GM18526 (cell line): ENCODE measurements around the gene BRI3.

Experiments used
- POLR2A ChIP-seq: IDR thresholded peaks from 3 replicates; pipeline ENCODE4 v1.6.1; 2011; ENCODE audit not compliant: insufficient read length; ENCODE audit errors: extremely low read depth

The BRI3 gene

DNA sequence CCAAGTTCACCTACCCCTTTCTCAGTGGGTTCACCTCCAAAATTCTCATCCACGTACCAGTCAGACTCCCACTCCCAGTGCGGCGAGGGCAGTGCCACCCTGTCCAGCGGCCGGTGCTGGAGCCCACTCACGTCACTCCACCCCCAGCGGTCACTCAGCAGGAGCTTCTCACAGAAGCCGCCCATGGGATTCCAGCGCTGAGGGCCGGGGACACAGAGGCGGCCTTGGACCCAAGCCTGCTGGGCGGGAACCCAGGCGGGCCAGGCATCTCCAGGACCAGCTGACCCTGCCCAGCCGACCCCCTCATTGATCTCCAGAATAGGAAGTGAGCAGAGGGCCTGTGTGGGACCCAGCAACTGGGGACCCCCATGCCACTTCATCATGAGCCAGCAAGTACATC is 36.6 kb upstream of the BRI3 start:
- TF ChIP-seq POLR2A, result no peak

GRCh38 chr7:98248156-98248555 is 33.3 kb upstream of the BRI3 start:
- TF ChIP-seq POLR2A, result no peak

DNA sequence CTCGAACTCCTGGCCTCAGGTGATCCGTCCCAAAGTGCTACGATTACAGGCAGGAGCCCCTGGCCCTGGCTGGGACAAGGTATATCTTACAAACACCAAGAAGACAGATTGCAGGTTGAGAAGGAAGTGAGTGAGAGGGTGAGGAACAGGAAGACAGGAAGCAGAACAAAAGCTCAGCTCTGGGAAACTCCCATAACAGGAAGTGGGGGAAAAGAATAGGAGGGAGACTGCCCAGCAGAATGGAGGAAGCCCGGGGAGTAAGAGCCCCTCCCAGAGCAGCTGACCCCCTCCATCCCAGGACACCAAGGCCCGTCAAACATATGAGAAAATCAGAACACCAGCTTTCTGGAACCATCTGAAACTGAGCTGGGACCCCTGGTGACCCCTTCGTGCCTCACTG is 32.4 kb upstream of the BRI3 start:
- no peak for TF ChIP-seq POLR2A

- TF ChIP-seq POLR2A, result no peak
Measured at GRCh38 chr7:98250789-98251188, 30.7 kb upstream of the BRI3 start.

GRCh38 chr7:98251231-98251600 is 30.3 kb upstream of the BRI3 start:
- TF ChIP-seq POLR2A, result no peak

GRCh38 chr7:98251601-98252424 is 29.7 kb upstream of the BRI3 start, which contains the start of gene TECPR1:
TSS of gene TECPR1 (minus strand) at chr7:98252232. CDS start at chr7:98246146, 6,086 bp downstream.
- peak; percentile 64 for TF ChIP-seq POLR2A

DNA sequence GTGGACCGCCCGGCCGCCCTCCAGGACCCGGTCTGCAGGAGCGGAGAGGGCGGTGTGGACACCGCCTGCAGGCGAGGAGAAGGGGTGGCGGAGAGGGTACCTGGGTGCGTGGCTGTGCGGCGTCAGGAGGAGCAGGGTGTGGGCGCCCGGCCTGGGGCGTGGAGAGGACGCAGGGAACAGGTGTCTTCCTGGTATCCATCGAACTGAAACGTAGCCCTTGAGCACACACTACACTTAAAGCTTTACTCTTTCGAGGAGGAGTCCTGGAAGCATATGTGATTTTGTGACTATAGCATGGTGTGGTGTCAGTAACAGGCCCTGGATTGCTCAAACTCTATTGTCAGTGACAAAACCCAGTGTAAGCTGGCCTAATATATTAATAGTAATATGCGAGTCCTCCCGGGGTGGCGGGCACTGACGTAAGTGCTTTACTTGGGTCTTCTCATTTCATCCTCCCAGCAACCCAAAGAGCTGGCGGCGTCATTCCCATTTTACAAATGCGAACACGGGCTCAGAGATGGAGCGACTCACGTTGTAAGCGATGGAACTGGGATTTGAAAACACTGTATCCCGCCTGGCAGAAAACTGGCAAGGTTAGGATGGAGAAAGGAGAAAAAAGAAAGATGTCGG is 28.9 kb upstream of the BRI3 start:
- no peak for TF ChIP-seq POLR2A

DNA sequence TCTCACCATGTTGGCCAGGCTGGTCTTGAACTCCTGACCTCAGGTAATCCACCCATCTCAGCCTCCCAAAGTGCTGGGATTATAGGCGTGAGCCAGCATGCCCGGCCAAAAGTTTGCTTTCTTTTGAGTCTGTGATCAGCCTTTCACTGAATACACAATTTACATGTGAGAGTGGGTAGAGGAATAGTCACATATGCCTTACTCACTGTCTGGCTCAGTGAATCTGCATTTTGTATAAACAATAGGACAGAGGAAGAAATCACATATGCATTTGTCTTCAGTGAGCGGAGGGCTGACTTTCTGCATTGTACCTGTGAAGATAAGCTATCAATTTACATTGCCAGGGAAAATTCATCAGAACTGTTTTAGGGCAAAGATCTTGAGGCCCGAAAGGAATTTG is 27.0 kb upstream of the BRI3 start:
- no peak for TF ChIP-seq POLR2A

GRCh38 chr7:98254951-98255610 is 26.4 kb upstream of the BRI3 start:
- TF ChIP-seq POLR2A, result no peak

GRCh38 chr7:98256431-98256830 is 25.1 kb upstream of the BRI3 start:
- no peak for TF ChIP-seq POLR2A

- TF ChIP-seq POLR2A, result no peak
Measured at GRCh38 chr7:98257701-98258100, 23.8 kb upstream of the BRI3 start.

GRCh38 chr7:98265841-98266271 is 15.6 kb upstream of the BRI3 start:
- TF ChIP-seq POLR2A, result no peak

GRCh38 chr7:98266840-98267239 is 14.6 kb upstream of the BRI3 start:
- TF ChIP-seq POLR2A, result no peak

DNA sequence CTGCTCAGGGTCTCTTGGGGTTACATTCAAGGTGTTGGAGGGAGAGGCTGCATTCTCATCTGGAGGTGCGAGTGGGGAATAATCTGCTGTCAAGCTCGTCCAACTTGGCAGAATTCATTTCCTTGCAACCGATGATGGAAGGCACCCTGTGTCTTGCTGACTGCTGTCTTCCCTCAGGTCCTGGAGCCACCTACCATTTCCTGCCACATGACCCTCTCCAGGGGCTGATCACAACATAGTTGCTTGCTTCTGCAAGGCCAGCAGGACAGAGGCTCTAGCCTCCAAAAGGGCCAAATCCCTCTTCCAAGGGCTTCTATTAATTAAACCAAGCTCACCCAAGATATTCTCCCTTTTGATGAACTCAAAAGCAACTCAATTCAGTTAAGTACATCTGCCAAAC is 14.2 kb upstream of the BRI3 start:
- TF ChIP-seq POLR2A, result no peak

DNA sequence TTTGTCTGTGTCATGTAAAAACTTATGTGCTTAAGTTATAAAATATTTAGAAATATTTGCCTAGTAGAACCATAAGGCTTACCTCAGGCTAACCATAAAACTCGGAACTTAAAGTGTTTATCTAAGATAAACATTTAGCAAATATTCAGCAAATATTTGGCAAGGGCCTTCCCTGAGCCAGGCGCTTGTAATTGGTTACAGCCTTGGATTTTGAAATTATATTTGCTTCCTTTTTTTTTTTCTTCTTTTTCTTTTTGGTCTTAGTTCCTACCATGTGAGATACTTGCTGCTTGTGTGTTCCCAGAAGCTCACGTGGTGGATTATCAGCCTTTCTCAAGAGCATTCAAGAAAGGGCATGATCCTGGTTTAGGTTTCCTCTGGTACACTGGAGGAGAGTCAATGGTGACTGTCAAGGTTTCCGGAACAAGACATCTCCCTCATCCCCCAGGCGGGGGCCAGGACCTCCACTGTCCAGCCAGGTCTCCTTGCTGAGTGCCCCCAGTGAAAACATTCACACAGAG is 5.2 kb upstream of the BRI3 start:
- no peak for TF ChIP-seq POLR2A

GRCh38 chr7:98278408-98278807 is 3.1 kb upstream of the BRI3 start:
- TF ChIP-seq POLR2A, result no peak
